HepG2 (cell line): ENCODE measurements around the gene GOLGA8B. TPM values are rescaled to one million over a fixed set of nuclear protein-coding genes. Genes with fewer than 3 reads are reported as not detected.

Source experiments
- MATR3 ChIP-seq: sonication (generic); formaldehyde crosslinking; IDR thresholded peaks from 2 replicates; pipeline ENCODE4 v1.4.0; 2020; ENCODE audit warnings: missing genetic modification reagents
- POLR2AphosphoS2 ChIP-seq: IDR thresholded peaks from 2 replicates; pipeline ENCODE4 v1.6.1; 2011; ENCODE audit warnings: low read depth, low read length, improper control_type of control experiment
- ZNF225 ChIP-seq: sonication (generic); formaldehyde crosslinking; IDR thresholded peaks from 2 replicates; pipeline ENCODE4 v1.4.0; 2020; ENCODE audit warnings: mild to moderate bottlenecking, missing genetic modification reagents
- ZNF407 ChIP-seq: sonication (generic); formaldehyde crosslinking; IDR thresholded peaks from one replicate; pipeline ENCODE4 v1.5.1; 2020; ENCODE audit warnings: mild to moderate bottlenecking, missing genetic modification reagents; ENCODE audit errors: not compliant biosample characterization
- ZNF75D ChIP-seq: sonication (generic); formaldehyde crosslinking; IDR thresholded peaks from 2 replicates; pipeline ENCODE4 v1.8.1; 2023; ENCODE audit warnings: missing genetic modification reagents, mild to moderate bottlenecking, borderline replicate concordance
- polyA plus RNA-seq, 8 experiments: library from polyadenylated mRNA; depleted of rRNA in 3 of 8; stranded (reverse) in 7 of 8; unstranded in 1 of 8; fragments of >200 nt; fragmentation: Illumina TruSeq in 4 of 8; extraction: Trizol in 4 of 8; gene quantifications; 2 replicates each; pipeline versions ENCODE4 v1.2.1 to v1.2.3, GENCODE V29; 2011 to 2016; ENCODE audit warnings: low read depth in 4 of 8, missing spikeins in 1 of 8, mixed read lengths in 1 of 8; ENCODE audit not compliant: insufficient read depth in 1 of 8
- total RNA-seq, 5 experiments: library from RNA; depleted of rRNA; stranded (reverse); fragments of >200 nt; fragmentation: Illumina TruSeq; extraction: Trizol; gene quantifications; 2 replicates each; pipeline ENCODE4 v1.2.3, GENCODE V29; 2016; ENCODE audit warnings: low read depth in 1 of 5
- TF ChIP-seq, protein P1 (sequence below): sonication (generic); formaldehyde crosslinking; IDR thresholded peaks from 2 replicates; pipeline ENCODE4 v1.4.0; 2020; ENCODE audit warnings: missing genetic modification reagents
- TF ChIP-seq, protein P2 (sequence below): sonication (generic); formaldehyde crosslinking; conservative IDR thresholded peaks from 2 replicates; pipeline ENCODE4 v1.8.0; 2022; ENCODE audit warnings: mild to moderate bottlenecking, moderate library complexity, missing genetic modification reagents

Gene GOLGA8B
- total and polyA plus RNA-seq, 2 of the 13 experiments (the other 11 are each of a cell fraction or from before 2014, with no cell fraction given), result 38.8 to 89.0 TPM

GRCh38 chr15:34608517-34608916 lies 25.1 kb upstream of the GOLGA8B start (continued):
- no peak for TF ChIP-seq ZNF407 (CRISPR knock-in tag)
- TF ChIP-seq, protein P1, sequence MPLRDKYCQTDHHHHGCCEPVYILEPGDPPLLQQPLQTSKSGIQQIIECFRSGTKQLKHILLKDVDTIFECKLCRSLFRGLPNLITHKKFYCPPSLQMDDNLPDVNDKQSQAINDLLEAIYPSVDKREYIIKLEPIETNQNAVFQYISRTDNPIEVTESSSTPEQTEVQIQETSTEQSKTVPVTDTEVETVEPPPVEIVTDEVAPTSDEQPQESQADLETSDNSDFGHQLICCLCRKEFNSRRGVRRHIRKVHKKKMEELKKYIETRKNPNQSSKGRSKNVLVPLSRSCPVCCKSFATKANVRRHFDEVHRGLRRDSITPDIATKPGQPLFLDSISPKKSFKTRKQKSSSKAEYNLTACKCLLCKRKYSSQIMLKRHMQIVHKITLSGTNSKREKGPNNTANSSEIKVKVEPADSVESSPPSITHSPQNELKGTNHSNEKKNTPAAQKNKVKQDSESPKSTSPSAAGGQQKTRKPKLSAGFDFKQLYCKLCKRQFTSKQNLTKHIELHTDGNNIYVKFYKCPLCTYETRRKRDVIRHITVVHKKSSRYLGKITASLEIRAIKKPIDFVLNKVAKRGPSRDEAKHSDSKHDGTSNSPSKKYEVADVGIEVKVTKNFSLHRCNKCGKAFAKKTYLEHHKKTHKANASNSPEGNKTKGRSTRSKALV (CRISPR knock-in tag), result no peak
- no peak for TF ChIP-seq POLR2AphosphoS2
- TF ChIP-seq ZNF225 (CRISPR knock-in tag), result no peak
- TF ChIP-seq MATR3 (CRISPR knock-in tag), result no peak
- TF ChIP-seq, protein P2, sequence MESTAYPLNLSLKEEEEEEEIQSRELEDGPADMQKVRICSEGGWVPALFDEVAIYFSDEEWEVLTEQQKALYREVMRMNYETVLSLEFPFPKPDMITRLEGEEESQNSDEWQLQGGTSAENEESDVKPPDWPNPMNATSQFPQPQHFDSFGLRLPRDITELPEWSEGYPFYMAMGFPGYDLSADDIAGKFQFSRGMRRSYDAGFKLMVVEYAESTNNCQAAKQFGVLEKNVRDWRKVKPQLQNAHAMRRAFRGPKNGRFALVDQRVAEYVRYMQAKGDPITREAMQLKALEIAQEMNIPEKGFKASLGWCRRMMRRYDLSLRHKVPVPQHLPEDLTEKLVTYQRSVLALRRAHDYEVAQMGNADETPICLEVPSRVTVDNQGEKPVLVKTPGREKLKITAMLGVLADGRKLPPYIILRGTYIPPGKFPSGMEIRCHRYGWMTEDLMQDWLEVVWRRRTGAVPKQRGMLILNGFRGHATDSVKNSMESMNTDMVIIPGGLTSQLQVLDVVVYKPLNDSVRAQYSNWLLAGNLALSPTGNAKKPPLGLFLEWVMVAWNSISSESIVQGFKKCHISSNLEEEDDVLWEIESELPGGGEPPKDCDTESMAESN (CRISPR knock-in tag), result no peak
- no peak for TF ChIP-seq ZNF75D (CRISPR knock-in tag)
